HepG2 (cell line): ENCODE results near the gene RASD2. TPM values are rescaled to one million over a fixed set of nuclear protein-coding genes. Genes with fewer than 3 reads are reported as not detected.

ENCODE experiments used
- ATAC-seq: fragments of 200-7000 bp; cut with Tn5 transposase; 3 replicates; pipeline ENCODE4 v1.9.1; 2020; ENCODE audit warnings: mild to moderate bottlenecking, moderate library complexity
- BruUV-seq: library from RNA; stranded (reverse); fragments of 400-500 nt; replicated peaks from 2 replicates; lab custom pipeline; 2021; lab: Mats Ljungman, UMichigan
- CTCF ChIA-PET: fragments of 300-600 bp; formaldehyde crosslinking; extraction: SDS; loops from one replicate; lab custom pipeline; 2021; ENCODE audit warnings: low total read pairs, inconsistent platforms, low intra/inter-chr PET ratio; lab: Yijun Ruan, JAX
- POLR2A ChIA-PET: fragments of 350-600 bp; sonication (Branson Sonifier 250); formaldehyde crosslinking; loops from one replicate; lab custom pipeline; 2020; ENCODE audit warnings: antibody characterized with exemption, inconsistent platforms; lab: Yijun Ruan, JAX
- DNase-seq: peaks from one replicate; pipeline ENCODE4 v3.0.0-alpha.2; 2015; ENCODE audit warnings: low spot score
- FAIRE-seq: peaks from 3 replicates; lab custom pipeline; 2011; peaks lifted over from hg19 to GRCh38; lab: Jason Lieb, UNC
- H2AFZ ChIP-seq: one replicate; pipeline ENCODE4 v1.6.1; 2011; ENCODE audit warnings: low read length, inconsistent platforms
- H3K27ac ChIP-seq: fragments of 300-600 bp; 3 replicates; pipeline ENCODE4 v1.8.0; 2011; ENCODE audit warnings: mixed run types, mild to moderate bottlenecking, mixed read lengths, low read length, inconsistent platforms; ENCODE audit not compliant: insufficient read depth; ENCODE audit errors: extremely low read length
- H3K27me3 ChIP-seq, 2 experiments: fragments of 200-600 bp in 1 of 2; 2 replicates in 1 of 2; 3 replicates in 1 of 2; pipeline versions ENCODE4 v1.6.0 to v1.8.0; 2011; ENCODE audit warnings: low read length in 2 of 2, mild to moderate bottlenecking in 2 of 2, moderate library complexity in 2 of 2, inconsistent platforms in 1 of 2; ENCODE audit not compliant: insufficient read depth in 2 of 2, control insufficient read depth in 1 of 2
- H3K36me3 ChIP-seq, 2 experiments: fragments of 200-600 bp in 1 of 2; replicated peaks in 1 of 2; 2 replicates in 1 of 2; 3 replicates in 1 of 2; pipeline versions ENCODE4 v1.5.1 to v1.8.0; 2011; ENCODE audit warnings: low read length in 2 of 2, inconsistent platforms in 1 of 2; ENCODE audit not compliant: insufficient read depth in 2 of 2, control insufficient read depth in 1 of 2
- H3K4me1 ChIP-seq: 2 replicates; pipeline ENCODE4 v1.5.1; 2012; ENCODE audit warnings: low read length, inconsistent platforms; ENCODE audit not compliant: insufficient read depth
- H3K4me2 ChIP-seq: 2 replicates; pipeline ENCODE4 v1.6.0; 2011; ENCODE audit warnings: low read depth, low read length, inconsistent platforms
- H3K4me3 ChIP-seq, 3 experiments: fragments of 200-600 bp in 1 of 3; sonication (generic), shearing (Covaris generic) in 1 of 3; replicated peaks in 1 of 3; 2 replicates each; pipeline ENCODE4 v1.5.1; 2011 to 2016; ENCODE audit warnings: low read length in 3 of 3, inconsistent platforms in 2 of 3, low read depth in 2 of 3, mild to moderate bottlenecking in 2 of 3, control low read depth in 1 of 3, mixed read lengths in 1 of 3; ENCODE audit not compliant: insufficient read depth in 1 of 3
- H3K79me2 ChIP-seq: one replicate; pipeline ENCODE4 v1.6.1; 2011; ENCODE audit warnings: low read length, inconsistent platforms; ENCODE audit not compliant: insufficient read depth
- H3K9ac ChIP-seq: 2 replicates; pipeline ENCODE4 v1.6.0; 2011; ENCODE audit warnings: mild to moderate bottlenecking, low read depth, low read length, inconsistent platforms; ENCODE audit not compliant: insufficient read depth
- H3K9me3 ChIP-seq: 2 replicates; pipeline ENCODE4 v1.5.1; 2012; ENCODE audit warnings: mild to moderate bottlenecking, low read length
- H4K20me1 ChIP-seq: 2 replicates; pipeline ENCODE4 v1.6.0; 2011; ENCODE audit warnings: inconsistent platforms, mild to moderate bottlenecking, low read length, moderate library complexity; ENCODE audit not compliant: insufficient read depth
- GPN1 ChIP-seq: sonication (generic); formaldehyde crosslinking; IDR thresholded peaks from 2 replicates; pipeline ENCODE4 v1.5.1; 2020; ENCODE audit warnings: missing genetic modification reagents, borderline replicate concordance
- SMARCE1 ChIP-seq: fragments of 450-650 bp; IDR thresholded peaks from 2 replicates; pipeline ENCODE4 v1.6.1; 2017; ENCODE audit warnings: borderline replicate concordance
- ZEB1 ChIP-seq: IDR thresholded peaks from 2 replicates; pipeline ENCODE4 v1.6.1; 2012; ENCODE audit warnings: mild to moderate bottlenecking, low read depth, inconsistent platforms; ENCODE audit not compliant: insufficient replicate concordance
- ZGPAT ChIP-seq: IDR thresholded peaks from 2 replicates; pipeline ENCODE4 v1.6.1; 2016; ENCODE audit warnings: mild to moderate bottlenecking
- ZNF292 ChIP-seq: sonication (generic); formaldehyde crosslinking; IDR thresholded peaks from 2 replicates; pipeline ENCODE4 v1.8.1; 2022; ENCODE audit warnings: mild to moderate bottlenecking, low read depth, missing genetic modification reagents, borderline replicate concordance
- ZNF780A ChIP-seq: sonication (generic); formaldehyde crosslinking; IDR thresholded peaks from 2 replicates; pipeline ENCODE4 v1.8.0; 2022; ENCODE audit warnings: mild to moderate bottlenecking, missing genetic modification reagents, moderate library complexity
- ZNF850 ChIP-seq: sonication (generic); formaldehyde crosslinking; conservative IDR thresholded peaks from 2 replicates; pipeline ENCODE4 v1.9.0; 2021; ENCODE audit warnings: mild to moderate bottlenecking, missing genetic modification reagents
- WGBS: methylation state at CpG from one replicate; pipeline ENCODE4 v1.1.6; 2017; ENCODE audit warnings: low lambda C conversion rate; 5-methylcytosine and 5-hydroxymethylcytosine counted together
- in situ Hi-C: cut with HindIII; loops from 2 replicates; pipeline ENCODE4 v1.10.0; 2017; ENCODE audit warnings: low pct_unique_long_range_greater_than_20kb; ENCODE audit not compliant: extremely low pct_ligation_motif_present
- intact Hi-C: fragments of 100-400 bp; cut with micrococcal nuclease; formaldehyde crosslinking; loops from one replicate; pipeline ENCODE4 v1.10.0; 2022; ENCODE audit not compliant: unreplicated experiment
- polyA plus RNA-seq, 8 experiments: library from polyadenylated mRNA; depleted of rRNA in 3 of 8; stranded (reverse) in 7 of 8; unstranded in 1 of 8; fragments of >200 nt; fragmentation: Illumina TruSeq in 4 of 8; extraction: Trizol in 4 of 8; gene quantifications; 2 replicates each; pipeline versions ENCODE4 v1.2.1 to v1.2.3, GENCODE V29; 2011 to 2016; ENCODE audit warnings: low read depth in 4 of 8, missing spikeins in 1 of 8, mixed read lengths in 1 of 8; ENCODE audit not compliant: insufficient read depth in 1 of 8
- total RNA-seq, 5 experiments: library from RNA; depleted of rRNA; stranded (reverse); fragments of >200 nt; fragmentation: Illumina TruSeq; extraction: Trizol; gene quantifications; 2 replicates each; pipeline ENCODE4 v1.2.3, GENCODE V29; 2016; ENCODE audit warnings: low read depth in 1 of 5
- TF ChIP-seq, protein P1 (sequence below): sonication (generic); formaldehyde crosslinking; IDR thresholded peaks from 2 replicates; pipeline ENCODE4 v1.5.1; 2020; ENCODE audit warnings: mild to moderate bottlenecking, moderate library complexity, missing genetic modification reagents

RASD2 gene
- total and polyA plus RNA-seq, 2 of the 13 experiments (the other 11 are each of a cell fraction or from before 2014, with no cell fraction given) = not detected

GRCh38 chr22:35577799-35578659, 37.4 kb downstream of the RASD2 start:
- Histone ChIP-seq H3K79me2 (no peaks in the 10 kb centered on the region), H3K36me3 (no peaks in the 10 kb centered on the region), H3K9ac (no peak overlapping the region), H2AFZ (no peak overlapping the region), H3K9me3 (no peaks in the 10 kb centered on the region), H4K20me1 (no peaks in the 10 kb centered on the region), H3K4me3 (no peak overlapping the region), H3K4me1 (no peaks in the 10 kb centered on the region), H3K27me3 (peaks cover 0 to 10% of the 10 kb centered on the region in 2 experiments; a peak in 1 of 5 replicates), H3K27ac (no peak overlapping the region), H3K4me2 (no peak overlapping the region)
- ATAC-seq (no peak), FAIRE-seq (no peak), DNase-seq (no peak)
- WGBS = 15% methylated on average over 2 of the region's 2 CpGs
- CTCF ChIA-PET = no interaction called here
- no TSS peak for BruUV-seq
- TF ChIP-seq, protein P1, sequence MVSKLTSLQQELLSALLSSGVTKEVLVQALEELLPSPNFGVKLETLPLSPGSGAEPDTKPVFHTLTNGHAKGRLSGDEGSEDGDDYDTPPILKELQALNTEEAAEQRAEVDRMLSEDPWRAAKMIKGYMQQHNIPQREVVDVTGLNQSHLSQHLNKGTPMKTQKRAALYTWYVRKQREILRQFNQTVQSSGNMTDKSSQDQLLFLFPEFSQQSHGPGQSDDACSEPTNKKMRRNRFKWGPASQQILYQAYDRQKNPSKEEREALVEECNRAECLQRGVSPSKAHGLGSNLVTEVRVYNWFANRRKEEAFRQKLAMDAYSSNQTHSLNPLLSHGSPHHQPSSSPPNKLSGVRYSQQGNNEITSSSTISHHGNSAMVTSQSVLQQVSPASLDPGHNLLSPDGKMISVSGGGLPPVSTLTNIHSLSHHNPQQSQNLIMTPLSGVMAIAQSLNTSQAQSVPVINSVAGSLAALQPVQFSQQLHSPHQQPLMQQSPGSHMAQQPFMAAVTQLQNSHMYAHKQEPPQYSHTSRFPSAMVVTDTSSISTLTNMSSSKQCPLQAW (CRISPR knock-in tag) = no peak
- TF ChIP-seq ZNF850 (CRISPR knock-in tag) (no peak), SMARCE1 (no peak), ZEB1 (no peak), ZGPAT (CRISPR knock-in tag) (no peak), ZNF292 (CRISPR knock-in tag) (no peak), ZNF780A (CRISPR knock-in tag) (no peak), GPN1 (CRISPR knock-in tag) (no peak)
- POLR2A ChIA-PET = no interaction called here
- in situ Hi-C loops = no loop called here
- intact Hi-C loops = no loop called here
